H9 (cell line): Measurements from ENCODE around the gene PKNOX2. TPM values are rescaled to one million over a fixed set of nuclear protein-coding genes. Genes with fewer than 3 reads are reported as not detected.

ENCODE experiments used
- DNase-seq: peaks from one replicate; pipeline ENCODE4 v3.0.0-alpha.2; 2017
- H2AFZ ChIP-seq: one replicate; pipeline ENCODE4 v1.6.1; 2013; ENCODE audit warnings: mild to moderate bottlenecking, low read length, control low read depth, moderate library complexity
- H2AK5ac ChIP-seq: 2 replicates; pipeline ENCODE4 v1.6.1; 2013; ENCODE audit warnings: low read length, control low read depth, mixed read lengths; ENCODE audit not compliant: insufficient read length
- H2BK120ac ChIP-seq: one replicate; pipeline ENCODE4 v1.6.1; 2013; ENCODE audit warnings: low read depth, mild to moderate bottlenecking, low read length, control low read depth, inconsistent platforms; ENCODE audit not compliant: poor library complexity, severe bottlenecking
- H2BK12ac ChIP-seq: 2 replicates; pipeline ENCODE4 v1.6.1; 2013; ENCODE audit warnings: low read length, control low read depth, mixed read lengths, low read depth; ENCODE audit not compliant: insufficient read length
- H2BK15ac ChIP-seq: 2 replicates; pipeline ENCODE4 v1.6.1; 2013; ENCODE audit warnings: low read depth, low read length, control low read depth
- H2BK20ac ChIP-seq: one replicate; pipeline ENCODE4 v1.6.1; 2013; ENCODE audit warnings: low read depth, mild to moderate bottlenecking, low read length, control low read depth, inconsistent platforms; ENCODE audit not compliant: poor library complexity, severe bottlenecking
- H2BK5ac ChIP-seq: 2 replicates; pipeline ENCODE4 v1.6.1; 2013; ENCODE audit warnings: low read length, control low read depth, mixed read lengths; ENCODE audit not compliant: insufficient read length
- H3K14ac ChIP-seq: 2 replicates; pipeline ENCODE4 v1.6.1; 2013; ENCODE audit warnings: low read length, control low read depth; ENCODE audit not compliant: insufficient read depth
- H3K18ac ChIP-seq: 2 replicates; pipeline ENCODE4 v1.6.1; 2013; ENCODE audit warnings: low read depth, mild to moderate bottlenecking, mixed read lengths, low read length, control low read depth; ENCODE audit not compliant: insufficient read length
- H3K23ac ChIP-seq: 2 replicates; pipeline ENCODE4 v1.6.1; 2013; ENCODE audit warnings: low read length, control low read depth, mixed read lengths, low read depth; ENCODE audit not compliant: insufficient read length
- H3K23me2 ChIP-seq: 2 replicates; pipeline ENCODE4 v1.6.1; 2013; ENCODE audit warnings: low read depth, mild to moderate bottlenecking, mixed read lengths, low read length, control low read depth; ENCODE audit not compliant: insufficient read length, poor library complexity, severe bottlenecking
- H3K27ac ChIP-seq: 2 replicates; pipeline ENCODE4 v1.5.1; 2013; ENCODE audit warnings: low read length, control low read depth, mixed read lengths, low read depth; ENCODE audit not compliant: insufficient read length
- H3K27me3 ChIP-seq: 2 replicates; pipeline ENCODE4 v1.6.1; 2013; ENCODE audit warnings: low read length, control low read depth, inconsistent platforms; ENCODE audit not compliant: insufficient read depth
- H3K4ac ChIP-seq: 2 replicates; pipeline ENCODE4 v1.6.1; 2013; ENCODE audit warnings: low read depth, mild to moderate bottlenecking, control low read depth, inconsistent platforms, low read length, moderate library complexity
- H3K4me1 ChIP-seq: 2 replicates; pipeline ENCODE4 v1.6.1; 2013; ENCODE audit warnings: low read length, control low read depth, inconsistent platforms; ENCODE audit not compliant: insufficient read depth
- H3K4me2 ChIP-seq: 2 replicates; pipeline ENCODE4 v1.6.1; 2013; ENCODE audit warnings: low read length, control low read depth, mixed read lengths; ENCODE audit not compliant: insufficient read length, insufficient read depth
- H3K56ac ChIP-seq: 2 replicates; pipeline ENCODE4 v1.6.1; 2013; ENCODE audit warnings: low read depth, mild to moderate bottlenecking, mixed read lengths, low read length, control low read depth; ENCODE audit not compliant: insufficient read length
- H3K79me1 ChIP-seq: 2 replicates; pipeline ENCODE4 v1.6.1; 2013; ENCODE audit warnings: low read depth, mild to moderate bottlenecking, moderate library complexity, low read length, control low read depth, inconsistent platforms; ENCODE audit not compliant: insufficient read depth, poor library complexity, severe bottlenecking
- H3K79me2 ChIP-seq: 2 replicates; pipeline ENCODE4 v1.6.1; 2013; ENCODE audit warnings: low read length, control low read depth, inconsistent platforms; ENCODE audit not compliant: insufficient read depth
- H3K9ac ChIP-seq: 2 replicates; pipeline ENCODE4 v1.6.1; 2013; ENCODE audit warnings: low read length, control low read depth, mixed read lengths; ENCODE audit not compliant: insufficient read length; ENCODE audit errors: extremely low read depth
- H3K9me3 ChIP-seq: one replicate; pipeline ENCODE4 v1.6.1; 2013; ENCODE audit warnings: low read depth, low read length, inconsistent platforms; ENCODE audit not compliant: control insufficient read depth
- H3T11ph ChIP-seq: one replicate; pipeline ENCODE4 v1.6.1; 2013; ENCODE audit warnings: mild to moderate bottlenecking, low read length, control low read depth, inconsistent platforms
- H4K20me1 ChIP-seq: one replicate; pipeline ENCODE4 v1.6.1; 2013; ENCODE audit not compliant: control insufficient read depth, insufficient read length, insufficient read depth
- H4K5ac ChIP-seq: 2 replicates; pipeline ENCODE4 v1.6.1; 2013; ENCODE audit warnings: low read depth, mild to moderate bottlenecking, mixed read lengths, low read length, control low read depth; ENCODE audit not compliant: insufficient read length
- H4K8ac ChIP-seq: replicated peaks from 2 replicates; pipeline ENCODE4 v1.6.1; 2013; ENCODE audit warnings: low read length, control low read depth, mixed read lengths, low read depth; ENCODE audit not compliant: insufficient read length
- H4K91ac ChIP-seq: 2 replicates; pipeline ENCODE4 v1.6.1; 2013; ENCODE audit warnings: low read depth, mild to moderate bottlenecking, moderate library complexity, mixed read lengths, low read length, control low read depth; ENCODE audit not compliant: insufficient read length
- H3K27ac Mint-ChIP-seq, 3 experiments: 2 replicates in 2 of 3; 3 replicates in 1 of 3; pipeline ENCODE4 v1.8.0; 2020 to 2021; ENCODE audit warnings: mixed read lengths in 3 of 3, mild to moderate bottlenecking in 1 of 3, moderate library complexity in 1 of 3
- H3K27me3 Mint-ChIP-seq: 2 replicates; pipeline ENCODE4 v1.8.0; 2021; ENCODE audit warnings: low read depth, mild to moderate bottlenecking, moderate library complexity, mixed read lengths
- H3K36me3 Mint-ChIP-seq, 3 experiments: 2 replicates in 2 of 3; 3 replicates in 1 of 3; pipeline ENCODE4 v1.8.0; 2020 to 2021; ENCODE audit warnings: low read depth in 3 of 3, mixed read lengths in 3 of 3; ENCODE audit not compliant: insufficient read depth in 1 of 3
- H3K4me1 Mint-ChIP-seq, 2 experiments: 2 replicates each; pipeline ENCODE4 v1.8.0; 2020; ENCODE audit warnings: mixed read lengths in 2 of 2
- H3K4me3 Mint-ChIP-seq, 2 experiments: 2 replicates in 1 of 2; 3 replicates in 1 of 2; pipeline ENCODE4 v1.8.0; 2020 to 2021; ENCODE audit warnings: mild to moderate bottlenecking in 2 of 2, mixed read lengths in 2 of 2, moderate library complexity in 1 of 2
- H3K9me3 Mint-ChIP-seq, 2 experiments: 2 replicates in 1 of 2; 3 replicates in 1 of 2; pipeline ENCODE4 v1.8.0; 2020; ENCODE audit warnings: mild to moderate bottlenecking in 2 of 2, mixed read lengths in 2 of 2, moderate library complexity in 1 of 2
- CTCF ChIP-seq: fragments of 200-600 bp; sonication (generic); conservative IDR thresholded peaks from 3 replicates; pipeline ENCODE4 v1.8.0; 2021; ENCODE audit warnings: antibody characterized with exemption, mild to moderate bottlenecking
- WGBS: extraction: QIAGEN DNeasy Blood & Tissue Kit; methylation state at CpG from one replicate; pipeline ENCODE4 v1.1.7; 2013; ENCODE audit warnings: missing lambda C conversion rate, low lambda C conversion rate, mixed read lengths; ENCODE audit not compliant: insufficient read length; ENCODE audit errors: extremely low coverage; 5-methylcytosine and 5-hydroxymethylcytosine counted together
- total RNA-seq: library from RNA; stranded (reverse); gene quantifications from 2 replicates; pipeline ENCODE4 v1.2.1, GENCODE V29; 2021

PKNOX2 gene
- total RNA-seq, 1 experiment from 2014 or later: 1.3 TPM

- no peak overlapping the region for H4K8ac ChIP-seq
Observed at GRCh38 chr11:125210066-125210465, 45.5 kb downstream of the PKNOX2 start.

More at GRCh38 chr11:125210066-125210465, 45.5 kb downstream of the PKNOX2 start:
- H3K4me1 ChIP-seq: peaks cover 13% of the 10 kb centered on the region; the same call in 1 of the 2 replicates
- H2BK5ac ChIP-seq: no peak overlapping the region
- no peak overlapping the region for H4K91ac ChIP-seq
- no peaks in the 10 kb centered on the region for H3K36me3 Mint-ChIP-seq
- no peak overlapping the region for H2AK5ac ChIP-seq
- no peak for TF ChIP-seq CTCF
- no peak overlapping the region for H3K4me2 ChIP-seq
- no peak overlapping the region for H3K18ac ChIP-seq
- no peaks in the 10 kb centered on the region for H4K20me1 ChIP-seq
- H3K9me3 ChIP-seq: no peaks in the 10 kb centered on the region
- no peak overlapping the region for H2AFZ ChIP-seq
- no peak overlapping the region for H2BK15ac ChIP-seq
- H3K79me2 ChIP-seq: no peaks in the 10 kb centered on the region
- H3K23ac ChIP-seq: no peak overlapping the region
- H3K27ac ChIP-seq: no peak overlapping the region
- no peak overlapping the region for H3K9ac ChIP-seq
- H2BK12ac ChIP-seq: no peak overlapping the region
- H3K27me3 Mint-ChIP-seq: peaks cover 4% of the 10 kb centered on the region
- no peak overlapping the region for H2BK20ac ChIP-seq
- H3K79me1 ChIP-seq: no peaks in the 10 kb centered on the region
- H3K4me3 Mint-ChIP-seq: no peak overlapping the region
- H3K9me3 Mint-ChIP-seq: no peaks in the 10 kb centered on the region
- H3K23me2 ChIP-seq: no peaks in the 10 kb centered on the region
- H4K5ac ChIP-seq: no peak overlapping the region
- H3K4me1 Mint-ChIP-seq: peaks cover 33 to 48% of the 10 kb centered on the region in 2 experiments
- no peak overlapping the region for H3K56ac ChIP-seq
- no peak overlapping the region for H2BK120ac ChIP-seq
- H3K14ac ChIP-seq: peak overlapping the region; percentile 63; the same call in 1 of the 2 replicates
- no peak overlapping the region for H3K27ac Mint-ChIP-seq
- no peak overlapping the region for H3T11ph ChIP-seq
- H3K4ac ChIP-seq: no peak overlapping the region
- H3K27me3 ChIP-seq: no peaks in the 10 kb centered on the region
- no peak for DNase-seq
- no CpG with 5 or more reads among the region's 3 CpGs for WGBS
